DND-41 (cell line): ENCODE measurements around the gene ACVRL1.
A peak's percentile ranks its signal among the peaks of the same experiment; 100 is the strongest.

Experiments
- ATAC-seq: fragments of 200-7000 bp; cut with Tn5 transposase; 3 replicates; pipeline ENCODE4 v1.9.1; 2021; ENCODE audit warnings: low read depth; ENCODE audit not compliant: insufficient read depth
- DNase-seq: peaks from one replicate; pipeline ENCODE4 v3.0.0-alpha.2; 2020
- H2AFZ ChIP-seq: 2 replicates; pipeline ENCODE4 v1.6.0; 2012; ENCODE audit warnings: low read depth, low read length
- H3K27ac ChIP-seq: 2 replicates; pipeline ENCODE4 v1.5.1; 2012; ENCODE audit warnings: low read length, inconsistent platforms
- H3K27me3 ChIP-seq: fragments of 200-600 bp; sonication (generic); 2 replicates; pipeline ENCODE4 v1.6.0; 2012; ENCODE audit warnings: low read length, mild to moderate bottlenecking, inconsistent platforms; ENCODE audit not compliant: insufficient read depth, poor library complexity
- H3K36me3 ChIP-seq: 2 replicates; pipeline ENCODE4 v1.5.1; 2012; ENCODE audit warnings: low read length, inconsistent platforms; ENCODE audit not compliant: insufficient read depth
- H3K4me1 ChIP-seq: 2 replicates; pipeline ENCODE4 v1.5.1; 2012; ENCODE audit warnings: mild to moderate bottlenecking, low read length; ENCODE audit not compliant: insufficient read depth
- H3K4me2 ChIP-seq: 2 replicates; pipeline ENCODE4 v1.6.0; 2012; ENCODE audit warnings: mild to moderate bottlenecking, moderate library complexity, low read length, inconsistent platforms; ENCODE audit not compliant: insufficient read depth
- H3K4me3 ChIP-seq, 2 experiments: fragments of 200-600 bp in 1 of 2; shearing (Covaris generic) in 1 of 2; 2 replicates each; pipeline ENCODE4 v1.5.1; 2012 to 2016; ENCODE audit warnings: inconsistent platforms in 2 of 2, low read length in 2 of 2, mild to moderate bottlenecking in 2 of 2, low read depth in 1 of 2, moderate library complexity in 1 of 2
- H3K79me2 ChIP-seq: 2 replicates; pipeline ENCODE4 v1.6.0; 2012; ENCODE audit warnings: low read length, inconsistent platforms; ENCODE audit not compliant: insufficient read depth
- H3K9ac ChIP-seq: 2 replicates; pipeline ENCODE4 v1.6.0; 2012; ENCODE audit warnings: low read depth, mild to moderate bottlenecking, inconsistent platforms, low read length, moderate library complexity
- H3K9me3 ChIP-seq: 2 replicates; pipeline ENCODE4 v1.5.1; 2012; ENCODE audit warnings: low read length, moderate library complexity, mild to moderate bottlenecking, inconsistent platforms; ENCODE audit not compliant: insufficient read depth, severe bottlenecking
- H4K20me1 ChIP-seq: 2 replicates; pipeline ENCODE4 v1.6.0; 2012; ENCODE audit warnings: low read length; ENCODE audit not compliant: insufficient read depth
- EZH2 ChIP-seq: IDR thresholded peaks from 3 replicates; pipeline ENCODE4 v1.6.1; 2012; ENCODE audit warnings: borderline replicate concordance, low read depth, mild to moderate bottlenecking, moderate library complexity, low read length, inconsistent platforms; ENCODE audit not compliant: severe bottlenecking
- TF ChIP-seq, protein P1 (sequence below): IDR thresholded peaks from 2 replicates; pipeline ENCODE4 v1.5.1; 2012; ENCODE audit warnings: borderline replicate concordance, low read length, moderate library complexity, mild to moderate bottlenecking; ENCODE audit not compliant: poor library complexity, severe bottlenecking; ENCODE audit errors: extremely low read depth

The ACVRL1 gene

DNA sequence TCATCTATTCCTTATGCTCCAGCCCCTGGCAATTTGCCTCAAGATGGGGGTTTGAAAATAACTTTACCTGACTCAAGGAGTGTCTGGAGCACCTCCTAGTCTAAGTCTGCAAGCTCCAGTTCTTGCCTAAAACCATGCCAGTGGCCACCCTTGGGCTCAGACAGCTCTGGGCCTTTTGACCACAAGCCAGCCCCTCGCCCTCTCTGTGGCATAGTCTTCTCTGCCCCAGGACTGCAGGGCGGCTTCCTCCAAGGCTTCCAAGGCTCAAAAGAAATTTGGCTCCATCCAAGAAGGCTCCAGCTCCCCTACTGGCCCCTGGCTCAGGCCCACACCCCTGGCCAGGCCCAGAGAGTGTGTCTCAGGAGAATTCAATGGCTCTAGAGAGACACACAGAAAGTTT, 14.8 kb downstream of the ACVRL1 start:
- TF ChIP-seq, protein P1, sequence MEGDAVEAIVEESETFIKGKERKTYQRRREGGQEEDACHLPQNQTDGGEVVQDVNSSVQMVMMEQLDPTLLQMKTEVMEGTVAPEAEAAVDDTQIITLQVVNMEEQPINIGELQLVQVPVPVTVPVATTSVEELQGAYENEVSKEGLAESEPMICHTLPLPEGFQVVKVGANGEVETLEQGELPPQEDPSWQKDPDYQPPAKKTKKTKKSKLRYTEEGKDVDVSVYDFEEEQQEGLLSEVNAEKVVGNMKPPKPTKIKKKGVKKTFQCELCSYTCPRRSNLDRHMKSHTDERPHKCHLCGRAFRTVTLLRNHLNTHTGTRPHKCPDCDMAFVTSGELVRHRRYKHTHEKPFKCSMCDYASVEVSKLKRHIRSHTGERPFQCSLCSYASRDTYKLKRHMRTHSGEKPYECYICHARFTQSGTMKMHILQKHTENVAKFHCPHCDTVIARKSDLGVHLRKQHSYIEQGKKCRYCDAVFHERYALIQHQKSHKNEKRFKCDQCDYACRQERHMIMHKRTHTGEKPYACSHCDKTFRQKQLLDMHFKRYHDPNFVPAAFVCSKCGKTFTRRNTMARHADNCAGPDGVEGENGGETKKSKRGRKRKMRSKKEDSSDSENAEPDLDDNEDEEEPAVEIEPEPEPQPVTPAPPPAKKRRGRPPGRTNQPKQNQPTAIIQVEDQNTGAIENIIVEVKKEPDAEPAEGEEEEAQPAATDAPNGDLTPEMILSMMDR = no peak
- TF ChIP-seq EZH2 = no peak

DNA sequence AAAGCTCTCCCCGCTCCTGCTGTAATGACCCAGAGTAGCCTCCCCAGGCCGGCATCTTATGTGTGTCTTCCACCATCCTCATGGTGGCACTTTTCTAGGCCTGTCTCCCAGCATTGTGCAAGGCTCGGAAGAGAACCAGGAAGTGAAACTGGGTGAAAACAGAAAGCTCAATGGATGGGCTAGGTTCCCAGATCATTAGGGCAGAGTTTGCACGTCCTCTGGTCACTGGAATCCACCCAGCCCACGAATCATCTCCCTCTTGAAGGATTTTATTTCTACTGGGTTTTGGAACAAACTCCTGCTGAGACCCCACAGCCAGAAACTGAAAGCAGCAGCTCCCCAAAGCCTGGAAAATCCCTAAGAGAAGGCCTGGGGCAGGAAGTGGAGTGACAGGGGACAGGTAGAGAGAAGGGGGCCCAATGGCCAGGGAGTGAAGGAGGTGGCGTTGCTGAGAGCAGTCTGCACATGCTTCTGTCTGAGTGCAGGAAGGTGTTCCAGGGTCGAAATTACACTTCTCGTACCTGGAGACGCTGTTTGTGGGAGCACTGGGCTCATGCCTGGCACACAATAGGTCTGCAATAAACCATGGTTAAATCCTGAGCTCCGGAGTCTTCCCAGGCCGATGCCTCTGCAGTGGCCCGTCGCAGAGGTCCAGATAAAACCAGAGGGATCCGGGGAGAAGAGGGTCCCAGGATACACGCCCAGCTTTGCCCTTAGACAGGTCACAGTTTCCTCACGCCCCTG, 15.6 kb downstream of the ACVRL1 start:
- H3K4me1 ChIP-seq = no peaks in the 10 kb centered on the region
- no peaks in the 10 kb centered on the region for H4K20me1 ChIP-seq
- H3K4me2 ChIP-seq = no peak overlapping the region
- ATAC-seq (no peak), DNase-seq (no peak)
- no peak overlapping the region for H3K27ac ChIP-seq
- peak overlapping the region; percentile 38; the same call in 1 of the 2 replicates for H2AFZ ChIP-seq
- no peaks in the 10 kb centered on the region for H3K9me3 ChIP-seq
- no peaks in the 10 kb centered on the region for H3K36me3 ChIP-seq
- no peak overlapping the region for H3K9ac ChIP-seq
- H3K27me3 ChIP-seq = no peaks in the 10 kb centered on the region
- TF ChIP-seq, protein P1 = no peak
- no peak for TF ChIP-seq EZH2
- no peaks in the 10 kb centered on the region for H3K79me2 ChIP-seq
- H3K4me3 ChIP-seq = no peak overlapping the region

More for the DNA sequence above, 14.8 kb downstream of the ACVRL1 start:
- H2AFZ ChIP-seq = no peak overlapping the region
- H3K36me3 ChIP-seq = no peaks in the 10 kb centered on the region
- H3K79me2 ChIP-seq = no peaks in the 10 kb centered on the region
- no peak overlapping the region for H3K27ac ChIP-seq
- H3K9me3 ChIP-seq = no peaks in the 10 kb centered on the region
- H3K9ac ChIP-seq = no peak overlapping the region
- ATAC-seq (no peak), DNase-seq (no peak)
- H3K4me2 ChIP-seq = no peak overlapping the region
- H4K20me1 ChIP-seq = no peaks in the 10 kb centered on the region; the same call in 1 of the 2 replicates
- no peaks in the 10 kb centered on the region for H3K4me1 ChIP-seq
- H3K4me3 ChIP-seq = no peak overlapping the region
- no peaks in the 10 kb centered on the region for H3K27me3 ChIP-seq

DNA sequence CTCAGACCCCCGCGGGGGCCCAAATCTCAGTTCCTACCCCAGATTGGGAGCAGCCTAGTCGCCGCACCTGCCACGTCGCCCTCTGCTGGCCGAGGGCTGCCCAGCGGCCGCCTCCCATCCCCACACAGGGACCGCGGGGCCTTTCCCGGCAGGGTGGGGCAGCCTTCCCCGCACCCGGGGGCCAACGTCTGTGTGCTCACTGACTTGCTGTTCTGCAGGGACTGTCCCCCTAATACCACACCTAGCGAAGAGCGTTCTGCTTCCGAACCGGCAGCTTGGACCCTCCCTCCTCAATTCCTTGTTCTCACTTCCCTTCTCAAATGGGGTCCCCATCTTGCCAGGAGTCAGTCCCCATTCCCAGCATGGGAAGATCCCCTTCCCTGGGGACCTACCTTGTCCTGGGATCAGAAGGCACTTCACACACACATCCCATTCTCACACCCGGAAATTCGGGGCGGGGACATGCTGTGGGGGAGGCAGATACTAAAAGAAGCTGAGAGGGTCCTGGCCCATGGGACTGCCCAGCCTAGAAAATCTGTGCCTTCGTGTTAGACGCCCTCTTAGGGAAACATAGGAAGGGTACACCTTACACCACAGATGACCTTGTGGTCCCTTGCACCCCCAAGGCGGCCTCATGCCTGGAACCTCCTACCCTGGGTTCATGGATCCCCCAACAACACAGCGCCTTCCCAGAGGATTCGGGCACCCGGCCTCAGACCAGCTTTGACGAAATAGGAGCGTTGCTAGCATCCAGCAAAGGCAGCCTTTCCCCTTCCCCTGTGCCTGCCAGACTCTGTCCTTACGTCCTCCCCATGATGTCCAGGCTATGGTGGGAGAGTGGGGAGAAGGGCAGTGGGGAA, 16.4 kb downstream of the ACVRL1 start:
- no peak overlapping the region for H3K4me3 ChIP-seq
- H3K9me3 ChIP-seq = no peaks in the 10 kb centered on the region
- no peak; the same call in 2 of the 3 replicates for ATAC-seq
- H3K27ac ChIP-seq = no peak overlapping the region
- H3K27me3 ChIP-seq = no peaks in the 10 kb centered on the region
- H2AFZ ChIP-seq = no peak overlapping the region
- H3K79me2 ChIP-seq = no peaks in the 10 kb centered on the region
- H3K4me1 ChIP-seq = no peaks in the 10 kb centered on the region
- TF ChIP-seq, protein P1 = peak; percentile 67
- no peak for TF ChIP-seq EZH2
- H3K9ac ChIP-seq = no peak overlapping the region
- H3K36me3 ChIP-seq = no peaks in the 10 kb centered on the region
- DNase-seq = peak; percentile 16
- no peak overlapping the region for H3K4me2 ChIP-seq
- H4K20me1 ChIP-seq = no peaks in the 10 kb centered on the region
